NCI-H2107 treated with DMSO at 0.1 percent for 48 hours (cell line): ENCODE results near the gene MGARP.
A peak's percentile ranks its signal among the peaks of the same experiment; 100 is the strongest.
"Not testable (repeated sequence)": the region's sequence is repeated elsewhere in the genome, so short reads cannot be mapped to it uniquely, and the experiment has no call there.

ENCODE experiments used
- DNase-seq: peaks from one replicate; lab custom pipeline; 2025; ENCODE audit not compliant: unreplicated experiment; lab: John Stamatoyannopoulos, UW

Gene MGARP

GRCh38 chr4:139295942-139296299 is 15.9 kb upstream of the MGARP start:
- no peak for DNase-seq

GRCh38 chr4:139295206-139295941 is 15.3 kb upstream of the MGARP start:
- peak; percentile 56 for DNase-seq

- no peak for DNase-seq
Observed at GRCh38 chr4:139286186-139286698, 6.2 kb upstream of the MGARP start.

GRCh38 chr4:139282721-139283075 is 2.7 kb upstream of the MGARP start:
- no peak for DNase-seq

GRCh38 chr4:139282065-139282720 is 2.2 kb upstream of the MGARP start:
- no peak for DNase-seq

- no peak for DNase-seq
Observed at GRCh38 chr4:139278912-139279759, 889 bp downstream of the MGARP start.

- no peak for DNase-seq
Observed at GRCh38 chr4:139278485-139278884, 1.5 kb downstream of the MGARP start.

GRCh38 chr4:139275281-139275735 is 4.7 kb downstream of the MGARP start:
- no peak for DNase-seq

- no peak for DNase-seq
Observed at GRCh38 chr4:139274790-139275189, 5.2 kb downstream of the MGARP start.

- no peak for DNase-seq
Observed at GRCh38 chr4:139273835-139274234, 6.2 kb downstream of the MGARP start.

GRCh38 chr4:139267301-139267700 is 12.7 kb downstream of the MGARP start:
- no peak for DNase-seq

- no peak for DNase-seq
Observed at GRCh38 chr4:139266583-139267257, 13.3 kb downstream of the MGARP start.

GRCh38 chr4:139266208-139266582 is 13.8 kb downstream of the MGARP start:
- no peak for DNase-seq

GRCh38 chr4:139265654-139266053 is 14.4 kb downstream of the MGARP start:
- no peak for DNase-seq

- DNase-seq = no peak
Observed at GRCh38 chr4:139256349-139256748, 23.7 kb downstream of the MGARP start.

- DNase-seq = not testable (repeated sequence)
Observed at GRCh38 chr4:139255581-139255980, 24.4 kb downstream of the MGARP start.

- no peak for DNase-seq
Observed at GRCh38 chr4:139253713-139254112, 26.3 kb downstream of the MGARP start.

- no peak for DNase-seq
Observed at GRCh38 chr4:139253046-139253445, 27.0 kb downstream of the MGARP start.

- DNase-seq = no peak
Observed at GRCh38 chr4:139247700-139248238, 32.3 kb downstream of the MGARP start.

- no peak for DNase-seq
Observed at GRCh38 chr4:139247241-139247640, 32.8 kb downstream of the MGARP start.

GRCh38 chr4:139246166-139246565 is 33.9 kb downstream of the MGARP start:
- no peak for DNase-seq
